OCI-LY3 (cell line): ENCODE results near the gene TXNL4B.

Source experiments
- H2AFZ ChIP-seq: fragments of 200-600, 300-600 bp; shearing (Covaris generic); 2 replicates; pipeline ENCODE4 v1.6.0; 2014; ENCODE audit warnings: antibody characterized with exemption, low read depth, low read length
- H3K27ac ChIP-seq: fragments of 200-600, 300-600 bp; sonication (generic); 2 replicates; pipeline ENCODE4 v1.5.1; 2014; ENCODE audit warnings: mild to moderate bottlenecking, low read length, moderate library complexity, mixed read lengths
- H3K27me3 ChIP-seq: fragments of 200-600, 300-600 bp; sonication (generic); 2 replicates; pipeline ENCODE4 v1.6.1; 2014; ENCODE audit warnings: low read depth, low read length, mixed read lengths
- H3K36me3 ChIP-seq: fragments of 200-600, 300-600 bp; sonication (generic); replicated peaks from 2 replicates; pipeline ENCODE3; 2014; ENCODE audit warnings: low read depth, low read length, mixed read lengths
- H3K4me1 ChIP-seq: fragments of 300-600, 200-600 bp; sonication (generic); 2 replicates; pipeline ENCODE4 v1.6.1; 2014; ENCODE audit warnings: low read length, mixed read lengths
- H3K4me2 ChIP-seq: fragments of 200-600, 300-600 bp; sonication (generic); 2 replicates; pipeline ENCODE4 v1.6.1; 2014; ENCODE audit warnings: low read length, mixed read lengths
- H3K4me3 ChIP-seq: fragments of 300-600, 200-600 bp; sonication (generic); 2 replicates; pipeline ENCODE4 v1.5.1; 2014; ENCODE audit warnings: antibody characterized with exemption, mild to moderate bottlenecking, low read length, moderate library complexity
- H3K79me2 ChIP-seq: fragments of 300-600, 200-600 bp; shearing (Covaris generic); 2 replicates; pipeline ENCODE4 v1.6.1; 2014; ENCODE audit warnings: mild to moderate bottlenecking, low read length, mixed read lengths
- H3K9ac ChIP-seq: fragments of 300-600, 200-600 bp; shearing (Covaris generic); 2 replicates; pipeline ENCODE4 v1.6.0; 2014; ENCODE audit warnings: mild to moderate bottlenecking, low read length, moderate library complexity
- H3K9me3 ChIP-seq: fragments of 200-600, 300-600 bp; shearing (Covaris generic); 2 replicates; pipeline ENCODE4 v1.6.1; 2014; ENCODE audit warnings: low read length, mixed read lengths; ENCODE audit not compliant: insufficient read depth
- H4K20me1 ChIP-seq: fragments of 200-600, 300-600 bp; sonication (generic); 2 replicates; pipeline ENCODE4 v1.6.1; 2016; ENCODE audit warnings: low read length, mixed read lengths; ENCODE audit not compliant: insufficient read depth
- EZH2phosphoT487 ChIP-seq: fragments of 200-600 bp; shearing (Covaris generic); IDR thresholded peaks from 2 replicates; pipeline ENCODE4 v1.6.1; 2018; ENCODE audit warnings: antibody characterized with exemption, mixed run types, low read depth
- TF ChIP-seq, protein P1 (sequence below): fragments of 200-600, 300-600 bp; sonication (generic); IDR thresholded peaks from 2 replicates; pipeline ENCODE4 v1.5.1; 2014; ENCODE audit warnings: antibody characterized with exemption, low read length, low read depth

TXNL4B gene

DNA sequence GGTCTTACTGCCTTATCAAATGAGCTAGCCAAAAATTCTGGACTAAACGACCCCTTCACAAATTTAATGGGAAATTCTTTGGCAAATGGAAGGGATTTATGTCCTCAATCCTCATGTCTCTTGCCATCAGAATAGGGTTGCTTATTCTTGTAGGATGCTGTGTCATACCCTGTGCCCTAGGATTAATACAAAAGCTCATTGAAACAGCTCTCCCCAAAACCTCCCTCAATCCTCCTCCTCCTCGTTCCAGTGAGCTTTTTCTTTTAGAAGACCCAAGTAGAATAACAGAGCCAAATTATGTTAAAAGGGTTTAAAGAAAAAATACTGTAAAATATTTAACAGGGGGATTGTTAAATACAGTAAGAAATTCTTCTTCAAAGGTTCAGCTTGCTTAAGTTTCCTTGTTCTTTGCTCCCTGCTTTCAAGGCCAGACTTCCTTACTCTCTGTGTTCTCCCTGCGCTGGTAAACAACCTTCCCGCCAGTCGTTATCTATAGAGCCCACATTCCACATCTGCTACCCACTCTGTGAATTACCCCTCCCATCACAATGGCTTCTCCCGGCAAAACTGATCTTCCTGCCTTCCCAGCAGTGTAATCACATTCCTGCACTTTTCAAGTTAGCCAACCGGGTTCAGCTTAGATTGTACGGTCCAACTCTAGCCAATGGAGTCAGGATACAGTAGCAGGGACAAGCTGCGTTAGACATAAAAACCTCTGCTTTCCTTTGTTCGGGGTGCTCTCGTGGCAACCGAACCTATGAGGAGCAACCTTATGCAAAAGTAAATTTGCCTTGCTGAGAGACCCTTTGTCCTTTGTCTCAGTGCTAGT is 20.7 kb downstream of the TXNL4B start:
- TF ChIP-seq, protein P1, sequence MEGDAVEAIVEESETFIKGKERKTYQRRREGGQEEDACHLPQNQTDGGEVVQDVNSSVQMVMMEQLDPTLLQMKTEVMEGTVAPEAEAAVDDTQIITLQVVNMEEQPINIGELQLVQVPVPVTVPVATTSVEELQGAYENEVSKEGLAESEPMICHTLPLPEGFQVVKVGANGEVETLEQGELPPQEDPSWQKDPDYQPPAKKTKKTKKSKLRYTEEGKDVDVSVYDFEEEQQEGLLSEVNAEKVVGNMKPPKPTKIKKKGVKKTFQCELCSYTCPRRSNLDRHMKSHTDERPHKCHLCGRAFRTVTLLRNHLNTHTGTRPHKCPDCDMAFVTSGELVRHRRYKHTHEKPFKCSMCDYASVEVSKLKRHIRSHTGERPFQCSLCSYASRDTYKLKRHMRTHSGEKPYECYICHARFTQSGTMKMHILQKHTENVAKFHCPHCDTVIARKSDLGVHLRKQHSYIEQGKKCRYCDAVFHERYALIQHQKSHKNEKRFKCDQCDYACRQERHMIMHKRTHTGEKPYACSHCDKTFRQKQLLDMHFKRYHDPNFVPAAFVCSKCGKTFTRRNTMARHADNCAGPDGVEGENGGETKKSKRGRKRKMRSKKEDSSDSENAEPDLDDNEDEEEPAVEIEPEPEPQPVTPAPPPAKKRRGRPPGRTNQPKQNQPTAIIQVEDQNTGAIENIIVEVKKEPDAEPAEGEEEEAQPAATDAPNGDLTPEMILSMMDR: no peak
- no peak for TF ChIP-seq EZH2phosphoT487
- no peak overlapping the region for H3K27ac ChIP-seq
- no peaks in the 10 kb centered on the region for H3K27me3 ChIP-seq

GRCh38 chr16:72068930-72069329 is 24.5 kb downstream of the TXNL4B start:
- Histone ChIP-seq H3K9ac (no peak overlapping the region), H3K4me1 (no peaks in the 10 kb centered on the region), H3K27me3 (no peaks in the 10 kb centered on the region), H3K4me3 (no peak overlapping the region), H3K79me2 (no peaks in the 10 kb centered on the region), H3K27ac (no peak overlapping the region), H2AFZ (no peak overlapping the region), H4K20me1 (no peaks in the 10 kb centered on the region), H3K9me3 (no peaks in the 10 kb centered on the region), H3K4me2 (no peak overlapping the region), H3K36me3 (no peaks in the 10 kb centered on the region)
- TF ChIP-seq, protein P1: no peak
- no peak for TF ChIP-seq EZH2phosphoT487

More for the DNA sequence above, 20.7 kb downstream of the TXNL4B start:
- Histone ChIP-seq H2AFZ (no peak overlapping the region), H3K9ac (no peak overlapping the region), H3K79me2 (no peaks in the 10 kb centered on the region), H3K4me3 (no peak overlapping the region), H3K36me3 (no peaks in the 10 kb centered on the region), H3K9me3 (no peaks in the 10 kb centered on the region), H3K4me2 (no peak overlapping the region), H3K4me1 (no peaks in the 10 kb centered on the region), H4K20me1 (no peaks in the 10 kb centered on the region)

DNA sequence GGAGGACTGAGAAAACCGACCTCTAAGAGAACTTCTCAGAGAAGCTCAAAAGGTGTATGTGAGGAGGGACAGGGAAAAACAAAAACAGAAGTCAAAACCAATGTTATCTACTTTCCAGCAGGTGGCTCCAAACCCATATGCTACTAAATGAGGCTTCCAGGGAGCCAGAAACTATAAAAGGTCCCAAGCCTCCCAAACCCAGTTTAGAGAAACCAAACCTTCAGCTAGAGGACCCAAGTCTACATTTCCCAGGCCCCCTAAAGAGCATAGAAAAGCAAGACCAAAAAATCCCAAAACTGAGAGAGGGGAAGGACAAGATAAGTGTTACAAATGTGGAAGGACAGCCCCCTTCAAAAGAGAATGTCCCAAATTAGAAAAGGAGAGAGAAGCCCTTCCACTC is 26.7 kb downstream of the TXNL4B start:
- no peaks in the 10 kb centered on the region for H3K27me3 ChIP-seq
- H3K9me3 ChIP-seq: no peaks in the 10 kb centered on the region
- no peak overlapping the region for H3K4me3 ChIP-seq
- no peak overlapping the region for H3K9ac ChIP-seq
- no peaks in the 10 kb centered on the region for H4K20me1 ChIP-seq
- TF ChIP-seq, protein P1: peak; percentile 66
- TF ChIP-seq EZH2phosphoT487: no peak
- H3K4me1 ChIP-seq: no peaks in the 10 kb centered on the region
- no peak overlapping the region for H2AFZ ChIP-seq
- no peaks in the 10 kb centered on the region for H3K36me3 ChIP-seq
- H3K27ac ChIP-seq: no peak overlapping the region
- no peak overlapping the region for H3K4me2 ChIP-seq
- no peaks in the 10 kb centered on the region for H3K79me2 ChIP-seq

- Histone ChIP-seq H3K4me1 (no peaks in the 10 kb centered on the region), H3K4me3 (no peak overlapping the region), H3K79me2 (no peaks in the 10 kb centered on the region), H3K27me3 (no peaks in the 10 kb centered on the region), H3K9me3 (no peaks in the 10 kb centered on the region), H3K4me2 (no peak overlapping the region), H3K9ac (no peak overlapping the region), H2AFZ (no peak overlapping the region), H3K36me3 (no peaks in the 10 kb centered on the region), H4K20me1 (no peaks in the 10 kb centered on the region), H3K27ac (no peak overlapping the region)
- TF ChIP-seq EZH2phosphoT487: no peak
- TF ChIP-seq, protein P1: no peak
Observed at GRCh38 chr16:72064361-72064894, 29.0 kb downstream of the TXNL4B start.
